ENCODE data around the gene CKAP4. TPM values are rescaled to one million over a fixed set of nuclear protein-coding genes. Genes with fewer than 3 reads are reported as not detected.

The CKAP4 gene
- total and polyA plus RNA-seq, 2 of the 13 experiments (the other 11 are each of a cell fraction or from before 2014, with no cell fraction given) = 39.2 to 70.2 TPM

GRCh38 chr12:106238146-106238545 lies 9.7 kb downstream of the CKAP4 start (continued):
- no peak for TF ChIP-seq ZBTB10 (CRISPR knock-in tag; IDR thresholded peaks at IDR 0.05; ENCODE audit: borderline replicate concordance)

GRCh38 chr12:106235770-106236169 lies 12.1 kb downstream of the CKAP4 start:
- CTCF ChIA-PET (ENCODE audit: low intra/inter-chr PET ratio, low total read pairs) = no interaction called here
- DNase-seq (ENCODE audit: low spot score) (no peak), FAIRE-seq (no peak), ATAC-seq (no peak)
- POLR2A ChIA-PET = no interaction called here
- H3K36me3 ChIP-seq (replicated peaks in 1 of 2; ENCODE audit: control insufficient read depth in 1 of 2, insufficient read depth in 2 of 2, low read length in 2 of 2) = peaks cover 7 to 11% of the 10 kb centered on the region in 2 experiments; a peak in 4 of 5 replicates
- H3K27ac ChIP-seq (ENCODE audit: extremely low read length, insufficient read depth, low read length) = no peak overlapping the region
- H3K4me3 ChIP-seq (replicated peaks in 1 of 3; ENCODE audit: insufficient read depth in 1 of 3, low read depth in 2 of 3, low read length in 3 of 3) = no peak overlapping the region
- in situ Hi-C loops (cut with HindIII; ENCODE audit: extremely low pct_ligation_motif_present, low pct_unique_long_range_greater_than_20kb) (no loop called here), intact Hi-C loops (cut with micrococcal nuclease; ENCODE audit: unreplicated experiment) (no loop called here)
- BruUV-seq (replicated peaks) = no TSS peak
- peaks cover 0 to 2% of the 10 kb centered on the region in 2 experiments; a peak in 3 of 5 replicates for H3K27me3 ChIP-seq (ENCODE audit: control insufficient read depth in 1 of 2, insufficient read depth in 2 of 2, low read length in 2 of 2)
- H2AFZ ChIP-seq (ENCODE audit: low read length) = no peak overlapping the region
- 7% methylated on average over 1 of the region's 1 CpG for WGBS (ENCODE audit: low lambda C conversion rate)
- H3K9ac ChIP-seq (ENCODE audit: insufficient read depth, low read depth, low read length) = no peak overlapping the region
- H3K9me3 ChIP-seq (ENCODE audit: low read length) = no peaks in the 10 kb centered on the region
- H3K4me1 ChIP-seq (ENCODE audit: insufficient read depth, low read length) = no peaks in the 10 kb centered on the region
- no peaks in the 10 kb centered on the region for H3K79me2 ChIP-seq (ENCODE audit: insufficient read depth, low read length)
- H4K20me1 ChIP-seq (ENCODE audit: insufficient read depth, low read length) = no peaks in the 10 kb centered on the region
- no peak overlapping the region for H3K4me2 ChIP-seq (ENCODE audit: low read depth, low read length)
- TF ChIP-seq EHMT2 (IDR thresholded peaks at IDR 0.05; ENCODE audit: borderline replicate concordance, low read depth, low read length) (no peak), MXD3 (CRISPR knock-in tag; IDR thresholded peaks at IDR 0.05) (no peak), CEBPG (CRISPR knock-in tag; IDR thresholded peaks at IDR 0.05) (no peak), ZNF513 (CRISPR knock-in tag; conservative IDR thresholded peaks at IDR 0.05) (no peak), ZFP90 (CRISPR knock-in tag; IDR thresholded peaks at IDR 0.05; ENCODE audit: borderline replicate concordance) (no peak), ZNF598 (CRISPR knock-in tag; IDR thresholded peaks at IDR 0.05; ENCODE audit: borderline replicate concordance) (no peak), STAT5B (CRISPR knock-in tag; IDR thresholded peaks at IDR 0.05) (no peak), HNRNPL (IDR thresholded peaks at IDR 0.05; ENCODE audit: low read depth, low read length) (no peak), MZF1 (CRISPR knock-in tag; IDR thresholded peaks at IDR 0.05; ENCODE audit: borderline replicate concordance) (no peak), ARID4A (CRISPR knock-in tag; IDR thresholded peaks at IDR 0.05; ENCODE audit: borderline replicate concordance) (no peak), NFYC (CRISPR knock-in tag; IDR thresholded peaks at IDR 0.05) (no peak), TP53 (CRISPR knock-in tag; conservative IDR thresholded peaks at IDR 0.05) (no peak), PCBP1 (IDR thresholded peaks at IDR 0.05; ENCODE audit: borderline replicate concordance, low read depth, low read length) (no peak), ZMYM2 (CRISPR knock-in tag; IDR thresholded peaks at IDR 0.05) (no peak)

Data from HepG2 (cell line).